Bronchial epithelial cell (primary cell): Measurements from ENCODE around the gene TMEM175. TPM values are rescaled to one million over a fixed set of nuclear protein-coding genes. Genes with fewer than 3 reads are reported as not detected.
A peak's percentile ranks its signal among the peaks of the same experiment; 100 is the strongest.

Experiments used
- DNase-seq: peaks from one replicate; pipeline ENCODE4 v3.0.0-alpha.2; 2010; ENCODE audit warnings: low read depth
- FAIRE-seq: peaks from 2 replicates; lab custom pipeline; 2011; peaks lifted over from hg19 to GRCh38; lab: Jason Lieb, UNC
- H3K27me3 ChIP-seq: 2 replicates; pipeline ENCODE4 v1.5.1; 2011; ENCODE audit warnings: low read length; ENCODE audit not compliant: control insufficient read depth, insufficient read depth
- H3K36me3 ChIP-seq: 2 replicates; pipeline ENCODE4 v1.5.1; 2011; ENCODE audit warnings: low read length; ENCODE audit not compliant: control insufficient read depth, insufficient read depth
- H3K4me3 ChIP-seq: 2 replicates; pipeline ENCODE4 v1.5.1; 2011; ENCODE audit warnings: mild to moderate bottlenecking, low read depth, low read length, control low read depth
- total RNA-seq: library from RNA; depleted of rRNA; stranded (reverse); fragments of >200 nt; gene quantifications from 2 replicates; pipeline ENCODE4 v1.2.1, GENCODE V29; 2014
- TF ChIP-seq, protein P1 (sequence below): IDR thresholded peaks from 2 replicates; pipeline ENCODE4 v1.5.1; 2011; ENCODE audit warnings: mild to moderate bottlenecking, moderate library complexity, low read length, control low read depth, inconsistent platforms; ENCODE audit not compliant: insufficient read depth, severe bottlenecking

The TMEM175 gene
- total RNA-seq, 1 donor from 2014 or later, result 3.4 TPM

DNA sequence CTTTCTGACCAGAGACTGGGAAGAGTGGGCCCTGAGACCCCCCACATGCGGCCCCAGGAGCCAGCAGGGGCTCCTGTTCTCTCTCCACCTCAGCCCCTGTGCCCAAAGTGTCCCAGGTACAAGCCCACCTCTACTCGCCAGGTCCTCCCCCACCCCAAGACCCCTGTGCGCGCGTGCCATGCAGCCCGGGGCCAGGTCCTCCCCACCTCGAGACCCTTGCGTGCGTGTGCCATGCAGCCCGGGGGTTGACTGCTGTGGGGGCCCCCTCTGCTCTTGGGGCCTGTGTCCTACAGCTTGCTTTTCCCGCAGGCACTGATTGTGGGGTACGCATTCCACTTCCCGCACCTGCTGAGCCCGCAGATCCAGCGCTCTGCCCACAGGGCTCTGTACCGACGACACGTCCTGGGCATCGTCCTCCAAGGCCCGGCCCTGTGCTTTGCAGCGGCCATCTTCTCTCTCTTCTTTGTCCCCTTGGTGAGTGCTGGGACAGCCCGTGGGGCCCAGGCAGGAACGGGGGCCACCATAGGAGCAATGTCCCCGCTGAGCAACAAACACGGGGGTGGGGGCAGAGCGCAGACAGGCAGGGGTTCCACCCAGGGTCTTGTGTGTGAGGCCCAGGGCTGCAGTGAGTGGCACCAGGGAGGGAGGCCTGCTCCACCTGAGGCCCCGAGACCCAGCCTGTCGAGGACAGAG lies 20.8 kb downstream of the TMEM175 start:
- no peaks in the 10 kb centered on the region for H3K36me3 ChIP-seq
- H3K4me3 ChIP-seq, result no peak overlapping the region
- DNase-seq (no peak), FAIRE-seq (no peak)
- H3K27me3 ChIP-seq, result no peaks in the 10 kb centered on the region
- TF ChIP-seq, protein P1, sequence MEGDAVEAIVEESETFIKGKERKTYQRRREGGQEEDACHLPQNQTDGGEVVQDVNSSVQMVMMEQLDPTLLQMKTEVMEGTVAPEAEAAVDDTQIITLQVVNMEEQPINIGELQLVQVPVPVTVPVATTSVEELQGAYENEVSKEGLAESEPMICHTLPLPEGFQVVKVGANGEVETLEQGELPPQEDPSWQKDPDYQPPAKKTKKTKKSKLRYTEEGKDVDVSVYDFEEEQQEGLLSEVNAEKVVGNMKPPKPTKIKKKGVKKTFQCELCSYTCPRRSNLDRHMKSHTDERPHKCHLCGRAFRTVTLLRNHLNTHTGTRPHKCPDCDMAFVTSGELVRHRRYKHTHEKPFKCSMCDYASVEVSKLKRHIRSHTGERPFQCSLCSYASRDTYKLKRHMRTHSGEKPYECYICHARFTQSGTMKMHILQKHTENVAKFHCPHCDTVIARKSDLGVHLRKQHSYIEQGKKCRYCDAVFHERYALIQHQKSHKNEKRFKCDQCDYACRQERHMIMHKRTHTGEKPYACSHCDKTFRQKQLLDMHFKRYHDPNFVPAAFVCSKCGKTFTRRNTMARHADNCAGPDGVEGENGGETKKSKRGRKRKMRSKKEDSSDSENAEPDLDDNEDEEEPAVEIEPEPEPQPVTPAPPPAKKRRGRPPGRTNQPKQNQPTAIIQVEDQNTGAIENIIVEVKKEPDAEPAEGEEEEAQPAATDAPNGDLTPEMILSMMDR, result no peak

DNA sequence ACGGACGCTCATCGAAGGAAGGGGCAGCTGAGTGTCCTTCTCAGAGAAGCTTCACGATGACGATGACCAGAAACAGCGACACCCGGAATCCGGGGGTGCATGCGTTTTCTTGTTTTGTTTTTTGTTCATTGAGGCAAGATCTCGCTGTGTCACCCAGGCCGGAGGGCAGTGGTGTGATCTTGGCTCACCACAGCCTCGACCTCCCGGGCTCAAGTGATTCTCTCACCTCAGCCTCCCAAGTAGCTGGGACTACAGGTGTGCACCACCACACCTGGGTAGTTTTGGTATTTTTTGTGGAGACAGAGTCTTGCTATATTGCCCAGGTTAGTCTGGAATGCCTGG lies 21.3 kb downstream of the TMEM175 start:
- no peak for FAIRE-seq
- no peak for DNase-seq
- no peak overlapping the region for H3K4me3 ChIP-seq
- H3K36me3 ChIP-seq, result no peaks in the 10 kb centered on the region
- H3K27me3 ChIP-seq, result no peaks in the 10 kb centered on the region
- TF ChIP-seq, protein P1, result no peak

DNA sequence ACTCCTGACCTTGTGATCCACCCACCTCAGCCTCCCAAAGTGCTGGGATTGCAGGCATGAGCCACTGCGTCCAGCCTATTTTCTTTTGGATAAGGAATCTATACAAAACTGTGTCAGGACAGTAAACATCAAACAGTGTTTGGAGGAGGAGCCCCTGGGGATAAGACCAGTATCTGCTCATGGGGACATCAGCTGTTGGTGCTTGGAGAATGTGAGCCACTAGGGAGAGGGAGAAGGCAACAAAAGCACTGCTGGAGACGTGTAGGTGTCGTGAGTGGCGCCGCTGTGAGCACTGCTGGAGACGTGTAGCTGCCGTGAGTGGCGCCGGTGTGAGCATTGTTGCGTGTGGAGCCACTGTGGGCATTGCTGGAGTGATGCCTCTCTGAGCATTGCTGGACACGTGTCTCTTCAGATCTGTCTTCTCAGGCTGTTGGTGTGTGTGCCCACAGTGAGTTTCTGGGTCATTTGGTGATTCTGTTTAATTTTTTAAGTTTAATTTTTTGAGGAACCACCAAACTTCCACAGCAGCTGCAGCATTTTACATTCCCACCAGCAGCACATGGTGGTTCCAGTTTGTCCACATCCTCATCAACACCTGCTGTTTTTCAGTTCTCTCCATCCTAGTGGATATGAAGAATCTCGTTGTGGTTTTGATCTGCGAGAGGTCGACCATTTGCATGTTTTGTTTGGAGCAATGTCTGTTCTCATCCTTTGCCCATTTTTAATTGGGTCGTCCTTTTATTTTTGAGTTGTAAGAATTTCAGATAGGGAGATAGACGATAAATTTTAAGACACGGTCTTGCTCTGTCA lies 22.2 kb downstream of the TMEM175 start:
- TF ChIP-seq, protein P1, result no peak
- H3K36me3 ChIP-seq, result peaks cover 2% of the 10 kb centered on the region
- H3K27me3 ChIP-seq, result no peaks in the 10 kb centered on the region
- no peak for DNase-seq
- H3K4me3 ChIP-seq, result no peak overlapping the region
- FAIRE-seq, result peak; percentile 73

DNA sequence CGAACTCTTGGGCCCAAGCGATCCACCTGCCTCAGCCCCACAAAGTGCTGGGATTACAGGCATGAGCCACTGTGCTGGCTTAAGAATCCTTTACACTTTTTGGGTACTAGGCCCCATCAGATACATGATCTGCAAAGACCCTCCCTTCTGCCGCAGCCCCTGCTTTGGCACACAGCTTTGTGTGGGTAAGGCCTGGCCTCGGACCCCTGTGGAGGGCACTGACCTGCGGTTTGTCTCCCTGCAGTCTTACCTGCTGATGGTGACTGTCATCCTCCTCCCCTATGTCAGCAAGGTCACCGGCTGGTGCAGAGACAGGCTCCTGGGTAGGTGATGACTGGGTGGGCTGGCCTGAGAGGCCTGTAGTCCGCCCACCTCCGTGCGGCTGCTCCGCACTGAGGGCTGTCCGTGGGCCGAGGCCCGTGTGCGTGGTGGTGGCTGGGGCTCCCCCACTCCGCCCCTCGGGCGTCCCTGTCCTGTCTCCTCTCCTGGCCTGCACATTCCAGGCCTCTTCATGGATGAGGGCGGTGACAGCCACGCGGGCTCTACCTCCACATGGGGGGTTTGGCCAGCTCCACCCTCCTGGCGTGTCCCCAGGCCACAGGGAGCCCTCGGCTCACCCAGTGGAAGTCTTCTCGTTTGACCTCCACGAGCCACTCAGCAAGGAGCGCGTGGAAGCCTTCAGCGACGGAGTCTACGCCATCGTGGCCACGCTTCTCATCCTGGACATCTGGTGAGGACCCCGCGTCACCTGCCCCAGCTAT lies 23.1 kb downstream of the TMEM175 start:
- DNase-seq (no peak), FAIRE-seq (no peak)
- no peak overlapping the region for H3K4me3 ChIP-seq
- TF ChIP-seq, protein P1, result no peak
- no peaks in the 10 kb centered on the region for H3K27me3 ChIP-seq
- H3K36me3 ChIP-seq, result peaks cover 2% of the 10 kb centered on the region

DNA sequence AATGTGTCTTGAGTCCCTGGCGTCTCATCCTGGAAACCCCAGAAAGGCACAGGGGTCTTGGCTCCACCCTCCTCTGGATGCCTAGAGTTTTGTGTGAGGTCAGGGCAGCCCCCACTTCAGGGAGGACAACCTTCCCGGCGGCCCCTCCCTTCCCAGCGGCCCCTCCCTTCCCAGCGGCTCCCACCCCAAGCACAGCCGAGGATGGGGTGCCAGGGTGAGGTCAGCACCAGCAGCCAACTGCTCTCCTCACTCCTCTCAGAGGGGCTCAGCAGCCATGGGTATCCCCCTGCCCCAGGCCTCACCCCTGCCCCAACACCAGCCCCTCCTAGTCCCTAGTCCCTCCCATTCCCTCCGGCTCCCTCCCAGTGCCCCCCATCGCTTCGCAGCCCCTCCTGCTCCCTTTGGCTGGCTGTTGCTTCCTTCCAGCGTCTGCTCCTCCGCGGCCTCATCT lies 23.7 kb downstream of the TMEM175 start:
- DNase-seq (no peak), FAIRE-seq (no peak)
- Histone ChIP-seq H3K27me3 (no peaks in the 10 kb centered on the region), H3K36me3 (peaks cover 2% of the 10 kb centered on the region), H3K4me3 (no peak overlapping the region)
- TF ChIP-seq, protein P1, result no peak
